GM10266 (cell line): ENCODE data around the gene CDH23.

ENCODE experiments used
- DNase-seq: peaks from one replicate; pipeline ENCODE4 v3.0.0; 2012; ENCODE audit errors: extremely low spot score
- CTCF ChIP-seq: IDR thresholded peaks from 2 replicates; pipeline ENCODE4 v1.5.1; 2012; ENCODE audit warnings: mild to moderate bottlenecking, low read depth; ENCODE audit not compliant: control insufficient read depth, insufficient read depth; ENCODE audit errors: missing control alignments

Gene CDH23

GRCh38 chr10:71629131-71629530 lies 232.4 kb downstream of the CDH23 start:
- no peak for TF ChIP-seq CTCF
- no peak for DNase-seq

- DNase-seq = no peak
- TF ChIP-seq CTCF = no peak
These were observed 233.4 kb downstream of the CDH23 start for GRCh38 chr10:71630168-71630567.

GRCh38 chr10:71631007-71631861 lies 234.5 kb downstream of the CDH23 start:
- no peak for DNase-seq
- TF ChIP-seq CTCF = no peak

- no peak for DNase-seq
- TF ChIP-seq CTCF = no peak
These were observed 235.6 kb downstream of the CDH23 start for GRCh38 chr10:71632200-71632820.

- no peak for DNase-seq
- no peak for TF ChIP-seq CTCF
These were observed 236.3 kb downstream of the CDH23 start for GRCh38 chr10:71632896-71633600.

GRCh38 chr10:71633920-71634319 lies 237.2 kb downstream of the CDH23 start:
- DNase-seq = no peak
- TF ChIP-seq CTCF = no peak

GRCh38 chr10:71634531-71635164 lies 237.9 kb downstream of the CDH23 start:
- no peak for DNase-seq
- TF ChIP-seq CTCF = no peak
